H9 (cell line): ENCODE measurements around the gene ABHD17C. TPM values are rescaled to one million over a fixed set of nuclear protein-coding genes. Genes with fewer than 3 reads are reported as not detected.
A peak's percentile ranks its signal among the peaks of the same experiment; 100 is the strongest.

Experiments
- DNase-seq: peaks from one replicate; pipeline ENCODE4 v3.0.0-alpha.2; 2017
- H2AFZ ChIP-seq: one replicate; pipeline ENCODE4 v1.6.1; 2013; ENCODE audit warnings: mild to moderate bottlenecking, low read length, control low read depth, moderate library complexity
- H2AK5ac ChIP-seq: 2 replicates; pipeline ENCODE4 v1.6.1; 2013; ENCODE audit warnings: low read length, control low read depth, mixed read lengths; ENCODE audit not compliant: insufficient read length
- H2BK120ac ChIP-seq: one replicate; pipeline ENCODE4 v1.6.1; 2013; ENCODE audit warnings: low read depth, mild to moderate bottlenecking, low read length, control low read depth, inconsistent platforms; ENCODE audit not compliant: poor library complexity, severe bottlenecking
- H2BK12ac ChIP-seq: 2 replicates; pipeline ENCODE4 v1.6.1; 2013; ENCODE audit warnings: low read length, control low read depth, mixed read lengths, low read depth; ENCODE audit not compliant: insufficient read length
- H2BK15ac ChIP-seq: 2 replicates; pipeline ENCODE4 v1.6.1; 2013; ENCODE audit warnings: low read depth, low read length, control low read depth
- H2BK20ac ChIP-seq: one replicate; pipeline ENCODE4 v1.6.1; 2013; ENCODE audit warnings: low read depth, mild to moderate bottlenecking, low read length, control low read depth, inconsistent platforms; ENCODE audit not compliant: poor library complexity, severe bottlenecking
- H2BK5ac ChIP-seq: 2 replicates; pipeline ENCODE4 v1.6.1; 2013; ENCODE audit warnings: low read length, control low read depth, mixed read lengths; ENCODE audit not compliant: insufficient read length
- H3K14ac ChIP-seq: 2 replicates; pipeline ENCODE4 v1.6.1; 2013; ENCODE audit warnings: low read length, control low read depth; ENCODE audit not compliant: insufficient read depth
- H3K18ac ChIP-seq: 2 replicates; pipeline ENCODE4 v1.6.1; 2013; ENCODE audit warnings: low read depth, mild to moderate bottlenecking, mixed read lengths, low read length, control low read depth; ENCODE audit not compliant: insufficient read length
- H3K23ac ChIP-seq: 2 replicates; pipeline ENCODE4 v1.6.1; 2013; ENCODE audit warnings: low read length, control low read depth, mixed read lengths, low read depth; ENCODE audit not compliant: insufficient read length
- H3K23me2 ChIP-seq: 2 replicates; pipeline ENCODE4 v1.6.1; 2013; ENCODE audit warnings: low read depth, mild to moderate bottlenecking, mixed read lengths, low read length, control low read depth; ENCODE audit not compliant: insufficient read length, poor library complexity, severe bottlenecking
- H3K27ac ChIP-seq: 2 replicates; pipeline ENCODE4 v1.5.1; 2013; ENCODE audit warnings: low read length, control low read depth, mixed read lengths, low read depth; ENCODE audit not compliant: insufficient read length
- H3K27me3 ChIP-seq: 2 replicates; pipeline ENCODE4 v1.6.1; 2013; ENCODE audit warnings: low read length, control low read depth, inconsistent platforms; ENCODE audit not compliant: insufficient read depth
- H3K4ac ChIP-seq: 2 replicates; pipeline ENCODE4 v1.6.1; 2013; ENCODE audit warnings: low read depth, mild to moderate bottlenecking, control low read depth, inconsistent platforms, low read length, moderate library complexity
- H3K4me1 ChIP-seq: 2 replicates; pipeline ENCODE4 v1.6.1; 2013; ENCODE audit warnings: low read length, control low read depth, inconsistent platforms; ENCODE audit not compliant: insufficient read depth
- H3K4me2 ChIP-seq: 2 replicates; pipeline ENCODE4 v1.6.1; 2013; ENCODE audit warnings: low read length, control low read depth, mixed read lengths; ENCODE audit not compliant: insufficient read length, insufficient read depth
- H3K56ac ChIP-seq: 2 replicates; pipeline ENCODE4 v1.6.1; 2013; ENCODE audit warnings: low read depth, mild to moderate bottlenecking, mixed read lengths, low read length, control low read depth; ENCODE audit not compliant: insufficient read length
- H3K79me1 ChIP-seq: 2 replicates; pipeline ENCODE4 v1.6.1; 2013; ENCODE audit warnings: low read depth, mild to moderate bottlenecking, moderate library complexity, low read length, control low read depth, inconsistent platforms; ENCODE audit not compliant: insufficient read depth, poor library complexity, severe bottlenecking
- H3K79me2 ChIP-seq: 2 replicates; pipeline ENCODE4 v1.6.1; 2013; ENCODE audit warnings: low read length, control low read depth, inconsistent platforms; ENCODE audit not compliant: insufficient read depth
- H3K9ac ChIP-seq: 2 replicates; pipeline ENCODE4 v1.6.1; 2013; ENCODE audit warnings: low read length, control low read depth, mixed read lengths; ENCODE audit not compliant: insufficient read length; ENCODE audit errors: extremely low read depth
- H3K9me3 ChIP-seq: one replicate; pipeline ENCODE4 v1.6.1; 2013; ENCODE audit warnings: low read depth, low read length, inconsistent platforms; ENCODE audit not compliant: control insufficient read depth
- H3T11ph ChIP-seq: one replicate; pipeline ENCODE4 v1.6.1; 2013; ENCODE audit warnings: mild to moderate bottlenecking, low read length, control low read depth, inconsistent platforms
- H4K20me1 ChIP-seq: one replicate; pipeline ENCODE4 v1.6.1; 2013; ENCODE audit not compliant: control insufficient read depth, insufficient read length, insufficient read depth
- H4K5ac ChIP-seq: 2 replicates; pipeline ENCODE4 v1.6.1; 2013; ENCODE audit warnings: low read depth, mild to moderate bottlenecking, mixed read lengths, low read length, control low read depth; ENCODE audit not compliant: insufficient read length
- H4K8ac ChIP-seq: replicated peaks from 2 replicates; pipeline ENCODE4 v1.6.1; 2013; ENCODE audit warnings: low read length, control low read depth, mixed read lengths, low read depth; ENCODE audit not compliant: insufficient read length
- H4K91ac ChIP-seq: 2 replicates; pipeline ENCODE4 v1.6.1; 2013; ENCODE audit warnings: low read depth, mild to moderate bottlenecking, moderate library complexity, mixed read lengths, low read length, control low read depth; ENCODE audit not compliant: insufficient read length
- H3K27ac Mint-ChIP-seq, 3 experiments: 2 replicates in 2 of 3; 3 replicates in 1 of 3; pipeline ENCODE4 v1.8.0; 2020 to 2021; ENCODE audit warnings: mixed read lengths in 3 of 3, mild to moderate bottlenecking in 1 of 3, moderate library complexity in 1 of 3
- H3K27me3 Mint-ChIP-seq: 2 replicates; pipeline ENCODE4 v1.8.0; 2021; ENCODE audit warnings: low read depth, mild to moderate bottlenecking, moderate library complexity, mixed read lengths
- H3K36me3 Mint-ChIP-seq, 3 experiments: 2 replicates in 2 of 3; 3 replicates in 1 of 3; pipeline ENCODE4 v1.8.0; 2020 to 2021; ENCODE audit warnings: low read depth in 3 of 3, mixed read lengths in 3 of 3; ENCODE audit not compliant: insufficient read depth in 1 of 3
- H3K4me1 Mint-ChIP-seq, 2 experiments: 2 replicates each; pipeline ENCODE4 v1.8.0; 2020; ENCODE audit warnings: mixed read lengths in 2 of 2
- H3K4me3 Mint-ChIP-seq, 2 experiments: 2 replicates in 1 of 2; 3 replicates in 1 of 2; pipeline ENCODE4 v1.8.0; 2020 to 2021; ENCODE audit warnings: mild to moderate bottlenecking in 2 of 2, mixed read lengths in 2 of 2, moderate library complexity in 1 of 2
- H3K9me3 Mint-ChIP-seq, 2 experiments: 2 replicates in 1 of 2; 3 replicates in 1 of 2; pipeline ENCODE4 v1.8.0; 2020; ENCODE audit warnings: mild to moderate bottlenecking in 2 of 2, mixed read lengths in 2 of 2, moderate library complexity in 1 of 2
- WGBS: extraction: QIAGEN DNeasy Blood & Tissue Kit; methylation state at CpG from one replicate; pipeline ENCODE4 v1.1.7; 2013; ENCODE audit warnings: missing lambda C conversion rate, low lambda C conversion rate, mixed read lengths; ENCODE audit not compliant: insufficient read length; ENCODE audit errors: extremely low coverage; 5-methylcytosine and 5-hydroxymethylcytosine counted together
- total RNA-seq: library from RNA; stranded (reverse); gene quantifications from 2 replicates; pipeline ENCODE4 v1.2.1, GENCODE V29; 2021
- TF ChIP-seq, protein P1 (sequence below): fragments of 200-600 bp; sonication (generic); conservative IDR thresholded peaks from 3 replicates; pipeline ENCODE4 v1.8.0; 2021; ENCODE audit warnings: antibody characterized with exemption, mild to moderate bottlenecking

The ABHD17C gene
- total RNA-seq, 1 experiment from 2014 or later, result 21.5 TPM

DNA sequence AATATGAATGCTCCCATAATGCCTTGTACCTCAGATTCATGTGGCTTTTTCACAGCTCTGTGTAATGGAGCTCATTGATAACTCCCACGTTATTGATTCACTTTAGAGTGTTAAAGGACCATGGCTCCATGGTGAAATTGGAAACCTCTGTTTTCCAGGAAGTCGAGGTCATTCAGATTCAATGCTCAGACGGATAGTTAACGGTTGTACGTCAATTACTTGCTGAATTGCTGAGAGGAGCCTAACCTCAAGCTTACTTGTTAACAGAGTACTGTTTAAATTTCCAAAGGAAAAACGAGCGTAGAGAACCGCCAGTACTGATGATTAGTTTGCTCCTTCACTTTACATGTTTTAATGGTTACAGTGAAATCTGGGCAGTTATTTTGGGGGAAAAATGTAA is 11.1 kb downstream of the ABHD17C start:
- no peak overlapping the region for H2AK5ac ChIP-seq
- no peaks in the 10 kb centered on the region; a peak in 1 of 5 replicates for H3K9me3 Mint-ChIP-seq
- peaks cover 0 to 5% (median 2%) of the 10 kb centered on the region in 3 experiments; a peak in 3 of 7 replicates for H3K36me3 Mint-ChIP-seq
- H4K20me1 ChIP-seq, result no peaks in the 10 kb centered on the region
- no peak for DNase-seq
- no peak overlapping the region for H2BK5ac ChIP-seq
- peaks cover 9% of the 10 kb centered on the region; the same call in 1 of the 2 replicates for H3K4me1 ChIP-seq
- no peak overlapping the region for H4K91ac ChIP-seq
- H3K79me2 ChIP-seq, result no peaks in the 10 kb centered on the region
- no peaks in the 10 kb centered on the region for H3K27me3 ChIP-seq
- H2BK20ac ChIP-seq, result no peak overlapping the region
- H3K56ac ChIP-seq, result no peak overlapping the region
- no peak overlapping the region for H2BK15ac ChIP-seq
- no peak overlapping the region for H3K14ac ChIP-seq
- no peak overlapping the region for H4K8ac ChIP-seq
- WGBS, result no CpG with 5 or more reads among the region's 8 CpGs
- H3K27ac Mint-ChIP-seq, result peak overlapping the region in 1 of 3 experiments; percentile 52; a peak in 2 of 7 replicates
- H3K23me2 ChIP-seq, result peaks cover 2% of the 10 kb centered on the region
- H3K4me1 Mint-ChIP-seq, result peaks cover 27 to 42% of the 10 kb centered on the region in 2 experiments
- no peak overlapping the region for H2BK120ac ChIP-seq
- no peak overlapping the region for H2AFZ ChIP-seq
- TF ChIP-seq, protein P1, sequence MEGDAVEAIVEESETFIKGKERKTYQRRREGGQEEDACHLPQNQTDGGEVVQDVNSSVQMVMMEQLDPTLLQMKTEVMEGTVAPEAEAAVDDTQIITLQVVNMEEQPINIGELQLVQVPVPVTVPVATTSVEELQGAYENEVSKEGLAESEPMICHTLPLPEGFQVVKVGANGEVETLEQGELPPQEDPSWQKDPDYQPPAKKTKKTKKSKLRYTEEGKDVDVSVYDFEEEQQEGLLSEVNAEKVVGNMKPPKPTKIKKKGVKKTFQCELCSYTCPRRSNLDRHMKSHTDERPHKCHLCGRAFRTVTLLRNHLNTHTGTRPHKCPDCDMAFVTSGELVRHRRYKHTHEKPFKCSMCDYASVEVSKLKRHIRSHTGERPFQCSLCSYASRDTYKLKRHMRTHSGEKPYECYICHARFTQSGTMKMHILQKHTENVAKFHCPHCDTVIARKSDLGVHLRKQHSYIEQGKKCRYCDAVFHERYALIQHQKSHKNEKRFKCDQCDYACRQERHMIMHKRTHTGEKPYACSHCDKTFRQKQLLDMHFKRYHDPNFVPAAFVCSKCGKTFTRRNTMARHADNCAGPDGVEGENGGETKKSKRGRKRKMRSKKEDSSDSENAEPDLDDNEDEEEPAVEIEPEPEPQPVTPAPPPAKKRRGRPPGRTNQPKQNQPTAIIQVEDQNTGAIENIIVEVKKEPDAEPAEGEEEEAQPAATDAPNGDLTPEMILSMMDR, result no peak
- no peak overlapping the region for H3K9ac ChIP-seq
- no peak overlapping the region for H2BK12ac ChIP-seq
- H3K4me3 Mint-ChIP-seq, result 0 out of 5 replicates have a peak overlapping the region, but pooled peaks of 1 of the 2 experiments have one; percentile 7
- peak overlapping the region; percentile 19 for H3K4me2 ChIP-seq
- no peaks in the 10 kb centered on the region for H3K27me3 Mint-ChIP-seq
- no peak overlapping the region for H3T11ph ChIP-seq
- no peaks in the 10 kb centered on the region for H3K9me3 ChIP-seq
- H3K18ac ChIP-seq, result no peak overlapping the region
- no peak overlapping the region for H3K4ac ChIP-seq
- no peak overlapping the region for H3K23ac ChIP-seq
- H3K79me1 ChIP-seq, result peaks cover 3% of the 10 kb centered on the region
- H4K5ac ChIP-seq, result no peak overlapping the region
- H3K27ac ChIP-seq, result no peak overlapping the region
